K562 (cell line): ENCODE measurements around the gene ARHGAP26. TPM values are rescaled to one million over a fixed set of nuclear protein-coding genes. Genes with fewer than 3 reads are reported as not detected.

Source experiments
- ATAC-seq: fragments of 200-7000 bp; cut with Tn5 transposase; 3 replicates; pipeline ENCODE4 v1.9.1; 2020; ENCODE audit warnings: moderate library complexity
- BruUV-seq: library from RNA; stranded (reverse); fragments of 400-500 nt; replicated peaks from 2 replicates; lab custom pipeline; 2021; lab: Mats Ljungman, UMichigan
- CTCF ChIA-PET: fragments of 300-600 bp; formaldehyde crosslinking; extraction: SDS; loops from one replicate; lab custom pipeline; 2021; ENCODE audit warnings: low intra/inter-chr PET ratio; lab: Yijun Ruan, JAX
- POLR2A ChIA-PET: fragments of 300-600, 350-650 bp; sonication (Branson Sonifier 250); formaldehyde crosslinking; extraction: SDS; loops from one replicate; lab custom pipeline; 2021; ENCODE audit warnings: antibody characterized with exemption, inconsistent platforms; lab: Yijun Ruan, JAX
- DNase-seq, 4 experiments: peaks; one replicate each; pipeline versions ENCODE4 v3.0.0 to v3.0.0-alpha.2; 2011 to 2018; ENCODE audit warnings: low spot score in 3 of 4, mixed read lengths in 3 of 4; ENCODE audit errors: extremely low read depth in 1 of 4
- FAIRE-seq: peaks from 2 replicates; lab custom pipeline; 2011; peaks lifted over from hg19 to GRCh38; lab: Jason Lieb, UNC
- H2AFZ ChIP-seq: 2 replicates; pipeline ENCODE4 v1.6.0; 2011; ENCODE audit warnings: low read depth, low read length, control low read depth, inconsistent platforms
- H3K27ac ChIP-seq: fragments of 200-600 bp; 3 replicates; pipeline ENCODE4 v1.8.0; 2011; ENCODE audit warnings: low read depth, mild to moderate bottlenecking, control low read depth, inconsistent platforms, low read length, moderate library complexity, mixed read lengths; ENCODE audit errors: extremely low read depth
- H3K27me3 ChIP-seq, 2 experiments: fragments of 300-600 bp in 1 of 2; 2 replicates in 1 of 2; 3 replicates in 1 of 2; pipeline versions ENCODE4 v1.6.0 to v1.8.0; 2011; ENCODE audit warnings: inconsistent platforms in 2 of 2, low read length in 2 of 2, mild to moderate bottlenecking in 1 of 2, mixed read lengths in 1 of 2, moderate library complexity in 1 of 2; ENCODE audit not compliant: control insufficient read depth in 2 of 2, insufficient read depth in 2 of 2
- H3K36me3 ChIP-seq: fragments of 300-600 bp; 3 replicates; pipeline ENCODE4 v1.8.0; 2011; ENCODE audit warnings: mild to moderate bottlenecking, low read length, inconsistent platforms; ENCODE audit not compliant: control insufficient read depth, insufficient read depth
- H3K4me1 ChIP-seq, 2 experiments: fragments of 200-600 bp in 1 of 2; replicated peaks in 1 of 2; 2 replicates in 1 of 2; 3 replicates in 1 of 2; pipeline versions ENCODE4 v1.5.1 to v1.8.0; 2011; ENCODE audit warnings: inconsistent platforms in 2 of 2, low read length in 2 of 2, mild to moderate bottlenecking in 1 of 2, mixed read lengths in 1 of 2, moderate library complexity in 1 of 2; ENCODE audit not compliant: control insufficient read depth in 2 of 2, insufficient read depth in 2 of 2
- H3K4me2 ChIP-seq: 2 replicates; pipeline ENCODE4 v1.6.1; 2011; ENCODE audit warnings: low read length, control low read depth, inconsistent platforms, mixed read lengths; ENCODE audit not compliant: insufficient read depth
- H3K4me3 ChIP-seq: fragments of 200-600 bp; sonication (generic), shearing (Covaris generic); 2 replicates; pipeline ENCODE4 v1.5.1; 2016; ENCODE audit warnings: control low read depth, inconsistent platforms
- H3K79me2 ChIP-seq: fragments of 200-600 bp; 3 replicates; pipeline ENCODE4 v1.8.0; 2011; ENCODE audit warnings: low read length, inconsistent platforms; ENCODE audit not compliant: control insufficient read depth, insufficient read depth
- H3K9ac ChIP-seq, 2 experiments: 2 replicates each; pipeline versions ENCODE4 v1.6.0 to v1.6.1; 2011; ENCODE audit warnings: low read depth in 2 of 2, low read length in 2 of 2, control low read depth in 1 of 2, inconsistent platforms in 1 of 2, mild to moderate bottlenecking in 1 of 2, mixed read lengths in 1 of 2; ENCODE audit not compliant: insufficient read depth in 1 of 2
- H3K9me1 ChIP-seq: one replicate; pipeline ENCODE4 v1.6.0; 2011; ENCODE audit warnings: inconsistent platforms, mild to moderate bottlenecking, low read length, moderate library complexity; ENCODE audit not compliant: control insufficient read depth, insufficient read depth
- H3K9me3 ChIP-seq: replicated peaks from 2 replicates; pipeline ENCODE4 v1.5.1; 2011; ENCODE audit warnings: low read depth, low read length, inconsistent platforms; ENCODE audit not compliant: control insufficient read depth, insufficient read depth
- H4K20me1 ChIP-seq: replicated peaks from 2 replicates; pipeline ENCODE4 v1.6.1; 2011; ENCODE audit warnings: low read length, inconsistent platforms, mixed read lengths; ENCODE audit not compliant: control insufficient read depth, insufficient read depth
- C11orf30 ChIP-seq: fragments of 450-650 bp; IDR thresholded peaks from 2 replicates; pipeline ENCODE4 v1.6.1; 2016; ENCODE audit warnings: low read depth, mild to moderate bottlenecking
- FOXP4 ChIP-seq: sonication (generic); formaldehyde crosslinking; IDR thresholded peaks from 2 replicates; pipeline ENCODE4 v1.8.0; 2022; ENCODE audit warnings: mild to moderate bottlenecking, missing genetic modification reagents, borderline replicate concordance
- MTA1 ChIP-seq: fragments of 450-650 bp; IDR thresholded peaks from 2 replicates; pipeline ENCODE4 v1.6.1; 2017; ENCODE audit warnings: borderline replicate concordance
- PHB ChIP-seq: fragments of 250-450 bp; sonication (Bioruptor Pico); IDR thresholded peaks from 2 replicates; pipeline ENCODE4 v1.5.0; 2021
- WGBS: fragments of 100-300 bp; shearing (Covaris generic); methylation state at CpG from one replicate; pipeline ENCODE4 v1.1.6; 2016; ENCODE audit warnings: low coverage, mixed read lengths; ENCODE audit not compliant: insufficient coverage; ENCODE audit errors: missing lambda C conversion rate; 5-methylcytosine and 5-hydroxymethylcytosine counted together
- in situ Hi-C: fragments of 300-500 bp; cut with MboI; formaldehyde crosslinking; loops from 4 replicates; pipeline ENCODE4 v1.15.0; 2018; ENCODE audit warnings: inconsistent platforms, mixed read lengths
- intact Hi-C: fragments of 100-400 bp; cut with micrococcal nuclease; formaldehyde crosslinking; loops from 2 replicates; pipeline ENCODE4 v1.14.2; 2022
- polyA plus RNA-seq, 8 experiments: library from polyadenylated mRNA; depleted of rRNA in 4 of 8; stranded (reverse) in 5 of 8; unstranded in 3 of 8; fragments of >200 nt; fragmentation: Nextera tagmentation in 2 of 8; fragmentation: Illumina TruSeq in 1 of 8; extraction: Ambion mirVana in 2 of 8; extraction: Trizol in 1 of 8; gene quantifications; 2 replicates each; pipeline versions ENCODE4 v1.2.1 to v1.2.3, GENCODE V29; 2011 to 2014; ENCODE audit warnings: inconsistent platforms in 1 of 8, missing spikeins in 1 of 8
- total RNA-seq, 7 experiments: library from RNA; depleted of rRNA in 6 of 7; stranded (reverse); fragments of >200 nt in 6 of 7; fragmentation: Illumina TruSeq in 2 of 7; extraction: Trizol in 2 of 7; gene quantifications; 2 replicates each; pipeline versions ENCODE4 v1.2.1 to v1.2.3, GENCODE V29; 2011 to 2021; ENCODE audit warnings: low replicate concordance in 1 of 7
- TF ChIP-seq, protein P1 (sequence below): fragments of 450-650 bp; IDR thresholded peaks from 2 replicates; pipeline ENCODE4 v1.6.1; 2016; ENCODE audit warnings: mild to moderate bottlenecking

The ARHGAP26 gene
- total and polyA plus RNA-seq, 9 of the 15 experiments (the other 6 are each of a cell fraction or from before 2014, with no cell fraction given), result 0.13 to 1.1 (median 0.55) TPM

DNA sequence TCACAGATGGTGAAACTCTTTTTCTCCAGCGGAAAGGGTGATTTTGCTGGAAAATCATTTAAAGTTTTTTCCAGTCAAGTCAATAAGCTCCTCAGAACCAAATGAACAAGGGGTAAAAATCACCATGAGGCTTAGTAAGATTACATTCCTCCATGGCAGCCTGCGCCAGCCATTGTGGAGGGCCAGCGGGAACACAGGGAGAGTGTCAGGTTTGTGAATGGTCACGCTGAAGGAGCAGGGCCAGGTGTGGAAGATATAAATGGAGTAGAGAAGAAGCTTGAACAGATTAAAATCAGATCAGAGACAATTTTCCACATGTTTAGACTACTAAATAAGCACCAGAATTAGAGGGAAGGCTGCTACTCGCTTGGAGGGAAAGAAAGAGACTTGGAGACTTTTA is 424.5 kb downstream of the ARHGAP26 start:
- ChIA-PET POLR2A (interaction anchor here (0.7 kb wide), 1 partner anchor 30 kb away, joined by 5 read pairs; no protein-coding TSS in a partner anchor), CTCF (no interaction called here)
- H3K27ac ChIP-seq, result no peak overlapping the region
- H3K4me1 ChIP-seq, result peaks cover 0 to 8% of the 10 kb centered on the region in 2 experiments; a peak in 2 of 5 replicates
- ATAC-seq, result no peak
- H2AFZ ChIP-seq, result peak overlapping the region; percentile 1; the same call in 1 of the 2 replicates
- no peak for FAIRE-seq
- BruUV-seq, result no TSS peak
- intact Hi-C loops (loop anchor here (5.0 kb wide), 1 partner anchor 148 kb away; no protein-coding TSS in a partner anchor), in situ Hi-C loops (no loop called here)
- H3K4me3 ChIP-seq, result no peak overlapping the region
- no peaks in the 10 kb centered on the region for H3K36me3 ChIP-seq
- H4K20me1 ChIP-seq, result no peaks in the 10 kb centered on the region
- DNase-seq, result no peak
- no peaks in the 10 kb centered on the region; the same call in 1 of the 2 replicates for H3K9me3 ChIP-seq
- H3K27me3 ChIP-seq, result no peaks in the 10 kb centered on the region
- no peaks in the 10 kb centered on the region for H3K79me2 ChIP-seq
- H3K4me2 ChIP-seq, result no peak overlapping the region
- TF ChIP-seq PHB (CRISPR knock-in tag) (no peak), FOXP4 (CRISPR knock-in tag) (no peak), MTA1 (no peak), C11orf30 (no peak)
- TF ChIP-seq, protein P1, sequence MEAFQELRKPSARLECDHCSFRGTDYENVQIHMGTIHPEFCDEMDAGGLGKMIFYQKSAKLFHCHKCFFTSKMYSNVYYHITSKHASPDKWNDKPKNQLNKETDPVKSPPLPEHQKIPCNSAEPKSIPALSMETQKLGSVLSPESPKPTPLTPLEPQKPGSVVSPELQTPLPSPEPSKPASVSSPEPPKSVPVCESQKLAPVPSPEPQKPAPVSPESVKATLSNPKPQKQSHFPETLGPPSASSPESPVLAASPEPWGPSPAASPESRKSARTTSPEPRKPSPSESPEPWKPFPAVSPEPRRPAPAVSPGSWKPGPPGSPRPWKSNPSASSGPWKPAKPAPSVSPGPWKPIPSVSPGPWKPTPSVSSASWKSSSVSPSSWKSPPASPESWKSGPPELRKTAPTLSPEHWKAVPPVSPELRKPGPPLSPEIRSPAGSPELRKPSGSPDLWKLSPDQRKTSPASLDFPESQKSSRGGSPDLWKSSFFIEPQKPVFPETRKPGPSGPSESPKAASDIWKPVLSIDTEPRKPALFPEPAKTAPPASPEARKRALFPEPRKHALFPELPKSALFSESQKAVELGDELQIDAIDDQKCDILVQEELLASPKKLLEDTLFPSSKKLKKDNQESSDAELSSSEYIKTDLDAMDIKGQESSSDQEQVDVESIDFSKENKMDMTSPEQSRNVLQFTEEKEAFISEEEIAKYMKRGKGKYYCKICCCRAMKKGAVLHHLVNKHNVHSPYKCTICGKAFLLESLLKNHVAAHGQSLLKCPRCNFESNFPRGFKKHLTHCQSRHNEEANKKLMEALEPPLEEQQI, result no peak
- no peaks in the 10 kb centered on the region for H3K9me1 ChIP-seq
- H3K9ac ChIP-seq, result no peak overlapping the region
- WGBS, result 87% methylated on average over 5 of the region's 5 CpGs
